GM12878 (cell line): Measurements from ENCODE around the gene CHKA. TPM values are rescaled to one million over a fixed set of nuclear protein-coding genes. Genes with fewer than 3 reads are reported as not detected.

Experiments used
- ATAC-seq: fragments of 200-7000 bp; cut with Tn5 transposase; 3 replicates; pipeline ENCODE4 v1.9.1; 2020; ENCODE audit warnings: mild to moderate bottlenecking, moderate library complexity
- BruUV-seq: library from RNA; stranded (reverse); fragments of 400-500 nt; replicated peaks from 2 replicates; lab custom pipeline; 2021; lab: Mats Ljungman, UMichigan
- CTCF ChIA-PET: fragments of 300-600 bp; sonication (Branson Sonifier 250); formaldehyde crosslinking; extraction: SDS; loops from one replicate; lab custom pipeline; 2021; ENCODE audit warnings: inconsistent platforms; lab: Yijun Ruan, JAX
- POLR2A ChIA-PET: fragments of 350-600 bp; formaldehyde crosslinking; extraction: SDS; loops from one replicate; lab custom pipeline; 2021; ENCODE audit warnings: inconsistent platforms; lab: Charles Lee
- RAD21 ChIA-PET: fragments of 300-600 bp; sonication (Branson Sonifier 250); formaldehyde crosslinking; loops from one replicate; lab custom pipeline; 2023; ENCODE audit warnings: antibody characterized with exemption; ENCODE audit not compliant: unreplicated experiment; lab: Charles Lee
- SMC1A ChIA-PET: fragments of 300-600 bp; sonication (Branson Sonifier 250); formaldehyde crosslinking; loops from one replicate; lab custom pipeline; 2023; ENCODE audit not compliant: unreplicated experiment, uncharacterized antibody; lab: Charles Lee
- DNase-seq: peaks from one replicate; pipeline ENCODE4 v3.0.0-alpha.2; 2011; ENCODE audit warnings: low read depth, low spot score
- FAIRE-seq: peaks from 3 replicates; lab custom pipeline; 2011; peaks lifted over from hg19 to GRCh38; lab: Jason Lieb, UNC
- H2AFZ ChIP-seq: 2 replicates; pipeline ENCODE4 v1.6.0; 2011; ENCODE audit warnings: low read depth, low read length, control low read depth; ENCODE audit not compliant: control insufficient read depth
- H3K27ac ChIP-seq: 2 replicates; pipeline ENCODE4 v1.5.1; 2011; ENCODE audit warnings: control low read depth; ENCODE audit not compliant: control insufficient read depth, insufficient read depth
- H3K27me3 ChIP-seq, 2 experiments: replicated peaks in 1 of 2; 2 replicates each; pipeline versions ENCODE4 v1.6.0 to v1.6.1; 2011; ENCODE audit warnings: low read length in 1 of 2; ENCODE audit not compliant: control insufficient read depth in 2 of 2, insufficient read depth in 2 of 2
- H3K36me3 ChIP-seq, 2 experiments: 2 replicates each; pipeline ENCODE4 v1.5.1; 2011; ENCODE audit warnings: low read length in 1 of 2; ENCODE audit not compliant: control insufficient read depth in 2 of 2, insufficient read depth in 2 of 2
- H3K4me1 ChIP-seq: 2 replicates; pipeline ENCODE4 v1.6.1; 2011; ENCODE audit warnings: mild to moderate bottlenecking, low read length, moderate library complexity, mixed read lengths; ENCODE audit not compliant: control insufficient read depth, insufficient read depth
- H3K4me2 ChIP-seq: 2 replicates; pipeline ENCODE4 v1.6.0; 2011; ENCODE audit warnings: control low read depth; ENCODE audit not compliant: control insufficient read depth, insufficient read depth
- H3K4me3 ChIP-seq: fragments of 200-600 bp; sonication (generic); 2 replicates; pipeline ENCODE4 v1.5.1; 2016
- H3K79me2 ChIP-seq: 2 replicates; pipeline ENCODE4 v1.6.0; 2011; ENCODE audit warnings: low read length; ENCODE audit not compliant: control insufficient read depth, insufficient read depth
- H3K9ac ChIP-seq: 2 replicates; pipeline ENCODE4 v1.8.0; 2011; ENCODE audit warnings: low read length, control low read depth, mixed read lengths; ENCODE audit not compliant: control insufficient read depth, insufficient read depth
- H3K9me3 ChIP-seq: replicated peaks from 3 replicates; pipeline ENCODE4 v1.5.1; 2011; ENCODE audit warnings: mild to moderate bottlenecking, low read length; ENCODE audit not compliant: control insufficient read depth, insufficient read depth
- H4K20me1 ChIP-seq: 2 replicates; pipeline ENCODE4 v1.6.0; 2011; ENCODE audit not compliant: control insufficient read depth, insufficient read depth
- BACH1 ChIP-seq: fragments of 450-650 bp; IDR thresholded peaks from 2 replicates; pipeline ENCODE4 v1.6.1; 2017; ENCODE audit warnings: mild to moderate bottlenecking, borderline replicate concordance
- CEBPB ChIP-seq, 2 experiments: fragments of 150-350 bp in 1 of 2; IDR thresholded peaks; 2 replicates each; pipeline ENCODE4 v1.6.1; 2012 to 2014; ENCODE audit warnings: low read depth in 2 of 2, low read length in 2 of 2, borderline replicate concordance in 1 of 2, inconsistent platforms in 1 of 2
- CHD2 ChIP-seq: IDR thresholded peaks from 2 replicates; pipeline ENCODE4 v1.6.1; 2011; ENCODE audit warnings: low read depth, low read length, improper control_type of control experiment, borderline replicate concordance
- EED ChIP-seq: sonication (generic); IDR thresholded peaks from 2 replicates; pipeline ENCODE4 v1.6.1; 2016; ENCODE audit warnings: antibody characterized with exemption, low read depth
- MXI1 ChIP-seq: fragments of 150-350 bp; IDR thresholded peaks from 2 replicates; pipeline ENCODE4 v1.6.1; 2011; ENCODE audit warnings: low read depth, mild to moderate bottlenecking, inconsistent platforms, low read length, improper control_type of control experiment
- ZNF622 ChIP-seq: fragments of 450-650 bp; IDR thresholded peaks from 2 replicates; pipeline ENCODE4 v1.6.1; 2017; ENCODE audit warnings: mild to moderate bottlenecking, inconsistent platforms
- WGBS: methylation state at CpG from one replicate; pipeline ENCODE4 v1.1.6; 2016; ENCODE audit warnings: low lambda C conversion rate; ENCODE audit not compliant: insufficient replicate concordance, insufficient coverage; ENCODE audit errors: missing lambda C conversion rate; 5-methylcytosine and 5-hydroxymethylcytosine counted together
- in situ Hi-C: fragments of 300-500 bp; cut with MboI; formaldehyde crosslinking; loops from 9 replicates; pipeline ENCODE4 v1.14.3; 2018; ENCODE audit warnings: mixed read lengths
- intact Hi-C: fragments of 100-400 bp; cut with micrococcal nuclease; formaldehyde crosslinking; loops from one replicate; pipeline ENCODE4 v1.14.2; 2022; ENCODE audit not compliant: unreplicated experiment
- polyA plus RNA-seq, 11 experiments: library from polyadenylated mRNA; depleted of rRNA in 4 of 11; unstranded in 6 of 11; stranded (reverse) in 5 of 11; fragments of >200 nt; fragmentation: Nextera tagmentation in 4 of 11; fragmentation: Illumina TruSeq in 1 of 11; extraction: Ambion mirVana in 4 of 11; extraction: Trizol in 1 of 11; gene quantifications; 1 replicate in 1 of 11; 2 replicates in 10 of 11; pipeline versions ENCODE4 v1.2.1 to v1.2.3, GENCODE V29; 2011 to 2016; ENCODE audit warnings: inconsistent platforms in 2 of 11, missing spikeins in 2 of 11, low read depth in 1 of 11
- total RNA-seq, 4 experiments: library from RNA; depleted of rRNA in 3 of 4; stranded (reverse); fragments of >200 nt in 3 of 4; fragmentation: Illumina TruSeq in 1 of 4; extraction: Trizol in 1 of 4; gene quantifications; 2 replicates each; pipeline versions ENCODE4 v1.2.1 to v1.2.3, GENCODE V29; 2013 to 2021

The CHKA gene
- total and polyA plus RNA-seq, 10 of the 15 experiments (the other 5 are each of a cell fraction or from before 2014, with no cell fraction given), result 5.2 to 29.2 (median 21.2) TPM

DNA sequence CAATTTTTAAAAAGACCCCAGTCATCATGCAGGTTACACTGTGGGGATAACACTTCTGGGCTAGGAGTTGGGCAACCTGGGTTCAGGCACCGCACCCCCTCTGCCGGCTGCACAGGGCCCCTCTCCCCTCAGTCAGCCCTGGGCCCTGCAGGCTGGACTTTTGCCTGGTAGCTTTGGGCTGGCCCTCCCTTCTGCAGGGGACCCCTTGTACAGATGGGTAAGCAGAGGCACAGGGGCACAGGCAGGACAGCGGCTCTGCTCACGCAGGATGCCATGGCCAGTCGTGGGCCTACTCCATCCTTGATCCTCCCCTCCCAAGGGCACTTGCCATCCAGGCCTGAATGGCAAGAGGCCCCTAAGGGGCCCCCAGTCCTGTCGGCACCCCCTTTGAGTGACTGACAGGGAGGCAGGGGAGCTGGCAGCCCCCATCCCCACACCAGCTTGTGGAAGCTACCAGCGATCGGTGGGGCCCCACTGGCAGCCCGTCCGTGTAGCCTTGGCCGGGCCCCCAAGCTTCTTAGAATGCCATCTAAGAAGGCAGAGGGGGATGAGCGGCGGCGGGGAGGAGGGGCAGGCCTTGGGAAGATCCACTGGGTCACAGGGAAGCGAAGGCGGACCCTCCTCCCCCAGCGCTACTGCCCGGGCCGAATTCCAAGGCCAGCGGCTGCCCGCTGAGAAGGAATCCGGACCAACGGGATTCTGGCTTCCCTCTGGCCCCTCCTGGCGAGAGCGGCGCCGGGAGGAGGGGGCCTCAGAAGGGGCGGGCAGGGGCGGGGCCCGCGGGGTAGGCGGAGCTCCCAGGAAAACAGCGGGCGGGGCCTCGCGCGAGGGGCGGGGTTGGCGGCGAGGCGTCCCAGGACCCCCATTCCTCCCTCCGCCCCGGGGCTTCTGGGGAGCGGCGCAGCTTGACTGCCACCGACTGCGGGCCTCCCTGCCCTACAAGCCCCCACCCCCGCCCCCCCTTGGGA, 6.8 kb upstream of the CHKA start:
- Histone ChIP-seq H2AFZ (no peak overlapping the region), H3K36me3 (no peaks in the 10 kb centered on the region), H3K9me3 (peaks cover 2% of the 10 kb centered on the region; the same call in 1 of the 3 replicates), H3K27me3 (no peaks in the 10 kb centered on the region), H3K9ac (no peak overlapping the region), H3K4me3 (no peak overlapping the region), H3K79me2 (no peaks in the 10 kb centered on the region), H3K4me1 (no peaks in the 10 kb centered on the region; the same call in 1 of the 2 replicates), H3K27ac (no peak overlapping the region), H3K4me2 (no peak overlapping the region), H4K20me1 (no peaks in the 10 kb centered on the region)
- POLR2A ChIA-PET, result no interaction called here
- intact Hi-C loops (loop anchor here (10.0 kb wide), 1 partner anchor 123 kb away; the partner anchor contains the start of gene UNC93B1), in situ Hi-C loops (no loop called here)
- no TSS peak for BruUV-seq
- FAIRE-seq (no peak), ATAC-seq (no peak), DNase-seq (no peak)
- SMC1A ChIA-PET, result interaction anchor here (0.7 kb wide), 1 partner anchor 89 kb away, joined by 3 read pairs; the partner anchor contains the start of gene TCIRG1
- WGBS, result 68% methylated on average over 13 of the region's 48 CpGs
- CTCF ChIA-PET, result no interaction called here
- RAD21 ChIA-PET, result no interaction called here
- TF ChIP-seq CHD2 (no peak), ZNF622 (no peak), BACH1 (no peak), EED (no peak), CEBPB (IDR thresholded peaks at IDR 0.05; ENCODE audit: borderline replicate concordance in 1 of 2, low read depth in 2 of 2, low read length in 2 of 2) (no peak), MXI1 (no peak)
